GM23248 (cell line): ENCODE data around the gene MCFD2. TPM values are rescaled to one million over a fixed set of nuclear protein-coding genes. Genes with fewer than 3 reads are reported as not detected.
A peak's percentile ranks its signal among the peaks of the same experiment; 100 is the strongest.

Source experiments
- DNase-seq: peaks from one replicate; pipeline ENCODE4 v3.0.0-alpha.2; 2015
- H2AFZ ChIP-seq: fragments of 200-600 bp; sonication (generic); 2 replicates; pipeline ENCODE4 v1.6.1; 2016; ENCODE audit warnings: antibody characterized with exemption
- H3F3A ChIP-seq: fragments of 200-600 bp; sonication (generic); 2 replicates; pipeline ENCODE4 v1.6.1; 2016; ENCODE audit warnings: mild to moderate bottlenecking, antibody characterized with exemption, mixed run types; ENCODE audit not compliant: insufficient read depth
- H3K27ac ChIP-seq: fragments of 200-600 bp; sonication (generic); 2 replicates; pipeline ENCODE4 v1.5.1; 2016; ENCODE audit warnings: mild to moderate bottlenecking
- H3K27me3 ChIP-seq: fragments of 200-600 bp; sonication (generic); replicated peaks from 2 replicates; pipeline ENCODE4 v1.6.1; 2016; ENCODE audit warnings: mild to moderate bottlenecking; ENCODE audit not compliant: insufficient read depth
- H3K36me3 ChIP-seq: fragments of 200-600 bp; sonication (generic); 2 replicates; pipeline ENCODE4 v1.6.1; 2016; ENCODE audit warnings: low read depth, mild to moderate bottlenecking
- H3K4me1 ChIP-seq: fragments of 200-600 bp; sonication (generic); 2 replicates; pipeline ENCODE4 v1.6.1; 2016; ENCODE audit warnings: mild to moderate bottlenecking; ENCODE audit not compliant: insufficient read depth
- H3K4me2 ChIP-seq: fragments of 200-600 bp; sonication (generic); one replicate; pipeline ENCODE4 v1.6.1; 2016; ENCODE audit warnings: mild to moderate bottlenecking; ENCODE audit not compliant: unreplicated experiment
- H3K4me3 ChIP-seq: fragments of 200-600 bp; sonication (generic); 2 replicates; pipeline ENCODE4 v1.5.1; 2016; ENCODE audit warnings: mild to moderate bottlenecking
- H3K79me2 ChIP-seq: fragments of 200-600 bp; sonication (generic); 2 replicates; pipeline ENCODE4 v1.6.1; 2016; ENCODE audit warnings: mild to moderate bottlenecking; ENCODE audit not compliant: insufficient read depth
- H3K9ac ChIP-seq: fragments of 200-600 bp; sonication (generic); 2 replicates; pipeline ENCODE4 v1.6.1; 2016; ENCODE audit warnings: mild to moderate bottlenecking
- H3K9me2 ChIP-seq: fragments of 200-600 bp; sonication (generic); 2 replicates; pipeline ENCODE4 v1.6.1; 2016; ENCODE audit warnings: mixed run types, mild to moderate bottlenecking, moderate library complexity; ENCODE audit not compliant: insufficient read depth
- H3K9me3 ChIP-seq: fragments of 200-600 bp; sonication (generic); one replicate; pipeline ENCODE4 v1.6.1; 2017; ENCODE audit warnings: low read depth
- H4K20me1 ChIP-seq: fragments of 200-600 bp; sonication (generic); 2 replicates; pipeline ENCODE4 v1.6.0; 2016; ENCODE audit not compliant: insufficient read depth
- EZH2 ChIP-seq: fragments of 200-600 bp; sonication (generic); IDR thresholded peaks from 2 replicates; pipeline ENCODE4 v1.6.1; 2018; ENCODE audit warnings: antibody characterized with exemption, mild to moderate bottlenecking; ENCODE audit not compliant: insufficient read depth, poor library complexity, severe bottlenecking
- EZH2phosphoT487 ChIP-seq: fragments of 200-600 bp; sonication (generic); IDR thresholded peaks from 2 replicates; pipeline ENCODE4 v1.6.1; 2018; ENCODE audit warnings: antibody characterized with exemption, moderate library complexity, mild to moderate bottlenecking, low read depth; ENCODE audit not compliant: insufficient read depth
- WGBS, 2 experiments: methylation state at CpG; one replicate each; pipeline ENCODE4 v1.1.6; 2015 to 2017; ENCODE audit warnings: low lambda C conversion rate in 2 of 2, low coverage in 1 of 2; ENCODE audit errors: missing lambda C conversion rate in 2 of 2; 5-methylcytosine and 5-hydroxymethylcytosine counted together
- in situ Hi-C: fragments of 300-500 bp; cut with MboI; formaldehyde crosslinking; loops from 2 replicates; pipeline ENCODE4 v1.15.0; 2020
- polyA plus RNA-seq: library from polyadenylated mRNA; unstranded; fragments of >200 nt; fragmentation: Nextera tagmentation; extraction: Ambion mirVana; gene quantifications from 2 replicates; pipeline ENCODE4 v1.2.1, GENCODE V29; 2016
- total RNA-seq: library from RNA; depleted of rRNA; stranded (reverse); fragments of >200 nt; shearing (Covaris generic); gene quantifications from 2 replicates; pipeline ENCODE4 v1.2.3, GENCODE V29; 2014

The MCFD2 gene
- total and polyA plus RNA-seq, 2 experiments from 2014 or later = 298 to 310 TPM

GRCh38 chr2:46962751-46963150, 47.1 kb upstream of the MCFD2 start:
- no peaks in the 10 kb centered on the region for H3K9me2 ChIP-seq
- H4K20me1 ChIP-seq = no peaks in the 10 kb centered on the region
- peaks cover 67% of the 10 kb centered on the region for H3K79me2 ChIP-seq
- in situ Hi-C loops = no loop called here
- H3K9ac ChIP-seq = no peak overlapping the region
- H3K36me3 ChIP-seq = peaks cover 36% of the 10 kb centered on the region
- H3K9me3 ChIP-seq = no peaks in the 10 kb centered on the region
- peaks cover 64% of the 10 kb centered on the region for H3F3A ChIP-seq
- whole genome bisulfite sequencing, 2 experiments = 96 to 100% methylated on average over 2 of the region's 2 CpGs
- DNase-seq = no peak
- H3K4me3 ChIP-seq = no peak overlapping the region
- H2AFZ ChIP-seq = no peak overlapping the region
- peaks cover 41% of the 10 kb centered on the region for H3K4me1 ChIP-seq
- H3K27ac ChIP-seq = no peak overlapping the region
- H3K27me3 ChIP-seq = no peaks in the 10 kb centered on the region
- no peak overlapping the region for H3K4me2 ChIP-seq
- TF ChIP-seq EZH2phosphoT487 = no peak
- no peak for TF ChIP-seq EZH2

GRCh38 chr2:46960618-46961017, 45.0 kb upstream of the MCFD2 start:
- Histone ChIP-seq H3K4me3 (no peak overlapping the region), H3K36me3 (peaks cover 51% of the 10 kb centered on the region), H3K79me2 (peaks cover 88% of the 10 kb centered on the region), H3K4me1 (peaks cover 26% of the 10 kb centered on the region), H3K9me3 (no peaks in the 10 kb centered on the region), H3K9ac (no peak overlapping the region), H3F3A (peaks cover 45% of the 10 kb centered on the region), H4K20me1 (no peaks in the 10 kb centered on the region), H3K27me3 (no peaks in the 10 kb centered on the region), H3K27ac (no peak overlapping the region), H3K4me2 (no peak overlapping the region), H2AFZ (no peak overlapping the region), H3K9me2 (no peaks in the 10 kb centered on the region)
- DNase-seq = no peak
- in situ Hi-C loops = no loop called here
- TF ChIP-seq EZH2phosphoT487 = no peak
- no peak for TF ChIP-seq EZH2
- WGBS, 2 experiments = 96 to 100% methylated on average over 2 of the region's 2 CpGs

DNA sequence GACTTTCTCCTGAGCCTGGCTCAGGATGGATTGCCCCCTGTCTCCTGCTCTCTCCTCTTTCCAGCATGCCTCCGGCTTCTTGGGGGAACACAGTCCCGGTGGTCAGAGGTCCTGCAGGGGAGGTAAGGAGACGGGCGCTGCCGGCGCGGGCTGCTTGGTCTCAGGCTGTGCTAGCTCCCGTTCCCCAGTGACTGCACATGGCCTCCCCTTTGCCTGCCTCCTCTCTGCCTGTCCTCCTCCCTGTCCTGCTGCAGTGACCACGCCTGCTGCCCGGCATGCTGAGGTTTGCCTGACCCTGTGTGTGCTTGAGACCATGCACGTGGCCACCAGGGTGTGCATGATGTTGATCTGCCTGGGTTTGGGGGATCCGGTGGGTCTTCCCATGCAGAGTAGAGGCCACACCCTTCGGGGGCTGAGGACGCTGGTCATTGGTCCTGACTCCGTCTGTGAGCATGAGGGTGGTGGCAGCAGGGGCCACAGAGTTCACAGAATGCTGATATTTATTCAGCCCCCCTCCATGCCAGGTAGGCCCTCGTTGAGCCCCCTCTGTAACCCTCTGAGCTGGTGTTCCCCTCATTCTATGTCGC, 42.9 kb upstream of the MCFD2 start:
- Histone ChIP-seq H3K9ac (no peak overlapping the region), H3K4me1 (peaks cover 23% of the 10 kb centered on the region), H3K4me3 (no peak overlapping the region), H3K79me2 (peaks cover 92% of the 10 kb centered on the region), H2AFZ (no peak overlapping the region), H3K9me2 (no peaks in the 10 kb centered on the region), H3K4me2 (no peak overlapping the region), H3K36me3 (peaks cover 58% of the 10 kb centered on the region), H3K27ac (no peak overlapping the region), H3F3A (peaks cover 44% of the 10 kb centered on the region), H4K20me1 (no peaks in the 10 kb centered on the region), H3K9me3 (no peaks in the 10 kb centered on the region), H3K27me3 (no peaks in the 10 kb centered on the region)
- in situ Hi-C loops = no loop called here
- 93 to 95% methylated on average over 17 of the region's 17 CpGs for WGBS, 2 experiments
- TF ChIP-seq EZH2 = no peak
- TF ChIP-seq EZH2phosphoT487 = no peak
- no peak for DNase-seq

DNA sequence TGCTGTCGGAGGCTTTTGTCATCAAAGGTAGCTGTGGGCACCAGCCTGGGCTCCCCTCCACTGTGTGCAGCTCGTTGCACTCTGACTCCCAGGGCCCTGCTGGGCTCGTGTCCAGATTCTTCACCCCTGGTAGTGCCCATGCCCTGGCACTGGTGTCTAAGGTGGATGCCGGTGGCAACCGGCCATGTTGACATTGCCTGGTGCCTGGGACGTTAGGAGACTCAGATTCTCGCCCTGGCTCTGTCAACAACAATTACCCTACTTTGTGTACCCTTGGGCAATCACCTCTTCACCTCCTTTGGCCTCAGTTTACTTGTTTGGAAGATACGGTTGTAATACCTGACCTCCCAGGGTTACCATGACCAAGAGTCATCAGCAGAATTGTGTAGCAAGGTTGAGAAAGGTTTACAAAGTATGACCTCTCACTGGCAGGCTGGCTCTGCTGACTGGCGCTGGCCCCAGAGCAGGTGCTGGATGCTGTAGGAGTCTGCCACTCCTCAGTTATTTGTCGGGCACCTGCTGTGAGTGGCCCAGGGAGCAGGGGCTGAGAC, 41.5 kb upstream of the MCFD2 start:
- no peak for DNase-seq
- Histone ChIP-seq H3K36me3 (peaks cover 60% of the 10 kb centered on the region), H4K20me1 (no peaks in the 10 kb centered on the region), H3K79me2 (peaks cover 93% of the 10 kb centered on the region), H3K9me3 (no peaks in the 10 kb centered on the region), H3K27ac (no peak overlapping the region), H3K4me2 (no peak overlapping the region), H2AFZ (no peak overlapping the region), H3K4me3 (no peak overlapping the region), H3K9me2 (no peaks in the 10 kb centered on the region), H3K27me3 (no peaks in the 10 kb centered on the region), H3K9ac (no peak overlapping the region), H3K4me1 (peaks cover 21% of the 10 kb centered on the region), H3F3A (peaks cover 41% of the 10 kb centered on the region)
- TF ChIP-seq EZH2phosphoT487 = no peak
- 85 to 92% methylated on average over 10 of the region's 10 CpGs for WGBS, 2 experiments
- in situ Hi-C loops = no loop called here

- H3K27me3 ChIP-seq = no peaks in the 10 kb centered on the region
- no peak overlapping the region for H2AFZ ChIP-seq
- H3K79me2 ChIP-seq = peaks cover 96% of the 10 kb centered on the region
- peaks cover 69% of the 10 kb centered on the region for H3K36me3 ChIP-seq
- H3K27ac ChIP-seq = peak overlapping the region; percentile 77
- no peaks in the 10 kb centered on the region for H3K9me2 ChIP-seq
- 66 to 69% methylated on average over 4 of the region's 4 CpGs for WGBS, 2 experiments
- in situ Hi-C loops = no loop called here
- no peaks in the 10 kb centered on the region for H3K9me3 ChIP-seq
- peaks cover 43% of the 10 kb centered on the region for H3F3A ChIP-seq
- no peak for DNase-seq
- H3K4me2 ChIP-seq = no peak overlapping the region
- peaks cover 21% of the 10 kb centered on the region for H3K4me1 ChIP-seq
- TF ChIP-seq EZH2 (no peak), EZH2phosphoT487 (no peak)
- H4K20me1 ChIP-seq = no peaks in the 10 kb centered on the region
- peak overlapping the region; percentile 56 for H3K9ac ChIP-seq
- no peak overlapping the region for H3K4me3 ChIP-seq
These were observed 40.2 kb upstream of the MCFD2 start for GRCh38 chr2:46955764-46956163.
